GM18873 (cell line): ENCODE measurements around the gene WDR86.

Experiments
- ATAC-seq: cut with Tn5 transposase; IDR thresholded peaks from one replicate; pipeline ENCODE4 v1.9.1; 2021; ENCODE audit warnings: mild to moderate bottlenecking, moderate library complexity, moderate number of reproducible peaks; ENCODE audit not compliant: unreplicated experiment, low FRiP score

Gene WDR86

DNA sequence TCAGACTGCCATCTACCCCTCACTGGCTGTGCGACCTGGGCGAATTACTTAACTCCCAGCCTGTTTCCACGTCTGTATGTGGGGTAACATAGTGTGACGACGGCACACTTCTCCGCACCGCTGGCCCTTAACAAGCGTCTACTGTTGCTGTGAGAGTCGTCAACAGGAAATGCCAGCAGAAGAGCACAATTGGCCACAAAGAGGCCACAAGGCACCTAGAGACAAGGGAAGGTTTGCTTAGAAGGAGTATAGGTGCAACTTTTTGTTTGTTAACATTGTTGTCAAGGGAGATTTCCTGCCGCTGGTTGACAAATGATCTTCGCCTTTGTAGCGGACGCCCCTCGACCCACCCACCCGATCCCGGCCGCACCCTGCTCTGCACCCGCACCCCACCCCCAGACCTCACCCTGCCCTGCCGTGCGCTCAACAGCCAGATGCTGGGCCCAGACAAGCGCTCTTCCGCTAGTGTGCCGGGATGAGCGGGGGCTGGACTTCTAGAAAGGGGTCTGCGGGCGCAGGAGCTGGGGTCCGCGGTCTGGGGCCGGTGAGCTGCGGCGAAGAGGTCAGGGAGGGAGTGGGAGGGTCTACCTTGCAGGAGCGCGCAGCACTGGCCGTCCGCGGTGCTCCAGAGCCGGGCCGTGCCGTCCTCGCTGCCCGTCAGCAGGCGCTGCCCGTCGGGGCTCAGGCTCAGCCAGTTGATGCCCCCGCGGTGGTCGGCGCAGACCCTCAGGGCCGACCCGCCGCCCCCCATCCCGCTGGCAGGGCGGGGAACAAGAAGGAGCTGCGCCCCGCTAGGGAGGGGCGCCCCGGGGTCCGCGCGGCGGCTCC lies 785 bp downstream of the WDR86 start:
- no peak for ATAC-seq

DNA sequence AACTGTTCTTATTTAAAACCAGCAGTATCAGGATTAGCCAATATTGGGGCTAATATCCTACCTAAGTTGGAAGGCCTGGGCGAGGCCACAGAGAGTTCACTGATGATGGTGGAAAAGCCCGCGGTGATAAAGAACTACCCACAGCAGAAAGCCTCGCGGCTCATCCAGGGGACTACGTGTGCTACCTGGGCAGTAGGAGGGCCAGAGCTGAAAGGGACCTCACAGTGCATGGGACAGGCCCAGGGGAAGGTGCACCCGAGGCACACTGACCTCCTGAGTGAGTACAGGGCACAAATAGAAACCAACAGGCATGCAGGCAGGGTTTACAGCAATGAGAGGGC lies 1.4 kb downstream of the WDR86 start:
- ATAC-seq = no peak

DNA sequence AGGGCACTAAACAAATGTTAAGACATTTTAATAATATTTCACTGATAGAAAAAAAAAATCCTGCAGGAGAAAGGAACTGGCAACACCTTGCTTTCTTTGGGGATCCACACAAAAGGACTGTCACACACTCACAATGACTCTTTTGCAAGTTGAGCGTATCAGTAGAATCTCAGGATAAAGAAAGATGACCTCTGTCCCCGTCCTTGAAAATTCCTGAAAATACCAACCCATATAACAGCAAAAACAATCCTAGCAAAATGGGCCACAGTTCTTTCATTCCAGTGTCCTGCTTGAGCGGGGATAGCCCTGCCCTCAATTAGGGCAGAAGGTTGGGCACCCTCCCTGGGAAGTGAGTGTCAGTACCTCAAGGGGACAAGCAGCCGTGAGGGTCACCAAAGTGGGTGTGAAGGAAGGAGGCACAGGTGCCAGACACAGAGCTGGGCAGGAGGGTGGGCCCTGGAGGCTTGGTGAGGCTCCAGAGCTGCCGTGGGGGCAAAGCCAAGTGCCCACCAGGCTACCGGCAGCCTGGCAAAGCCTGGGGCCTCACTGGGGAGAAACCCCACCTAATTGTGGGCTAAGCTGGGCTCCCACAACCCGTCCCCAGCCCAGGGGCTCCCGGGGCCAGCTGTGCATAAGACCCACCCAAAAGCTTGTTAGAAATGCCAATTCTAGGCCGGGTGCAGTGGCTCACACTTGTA lies 2.8 kb downstream of the WDR86 start:
- no peak for ATAC-seq

DNA sequence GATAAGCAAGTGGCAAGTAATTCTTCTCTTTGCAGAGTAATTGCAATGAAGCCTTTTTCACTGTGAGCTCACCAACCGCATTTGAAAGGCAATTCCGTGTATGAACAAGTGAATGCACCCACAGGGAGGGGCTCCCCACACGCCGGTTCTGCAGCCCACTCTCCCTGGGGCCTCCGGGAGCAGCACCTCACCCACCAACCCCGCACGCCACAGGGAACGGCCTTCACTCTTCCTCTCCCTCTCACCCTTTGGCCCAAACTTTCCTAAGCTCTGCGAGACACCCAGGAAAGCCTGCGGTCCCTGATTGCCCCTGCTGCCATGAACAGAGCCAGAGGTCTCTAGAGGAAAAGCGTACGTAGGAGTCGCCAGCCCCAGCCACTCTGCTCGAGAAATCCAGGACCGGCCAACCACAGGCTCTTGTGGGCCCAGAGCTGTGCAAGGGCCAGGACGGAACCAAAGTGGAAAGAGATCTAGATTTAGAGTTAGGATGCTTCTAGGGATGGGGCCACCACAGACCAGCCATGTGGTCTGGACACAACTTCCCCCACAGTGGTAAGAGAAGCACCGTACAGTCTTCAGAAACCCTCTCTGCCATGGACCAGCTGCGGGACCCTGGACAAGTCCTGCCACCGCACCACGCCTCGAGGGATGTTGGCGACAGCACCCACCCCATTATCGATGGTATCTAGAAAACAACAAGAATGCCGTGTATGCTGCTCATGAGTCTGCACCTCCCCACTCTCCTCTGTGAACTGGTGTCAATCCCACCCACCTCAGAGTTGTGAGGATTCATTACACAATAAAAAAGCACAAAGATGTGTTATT lies 3.6 kb downstream of the WDR86 start:
- no peak for ATAC-seq

DNA sequence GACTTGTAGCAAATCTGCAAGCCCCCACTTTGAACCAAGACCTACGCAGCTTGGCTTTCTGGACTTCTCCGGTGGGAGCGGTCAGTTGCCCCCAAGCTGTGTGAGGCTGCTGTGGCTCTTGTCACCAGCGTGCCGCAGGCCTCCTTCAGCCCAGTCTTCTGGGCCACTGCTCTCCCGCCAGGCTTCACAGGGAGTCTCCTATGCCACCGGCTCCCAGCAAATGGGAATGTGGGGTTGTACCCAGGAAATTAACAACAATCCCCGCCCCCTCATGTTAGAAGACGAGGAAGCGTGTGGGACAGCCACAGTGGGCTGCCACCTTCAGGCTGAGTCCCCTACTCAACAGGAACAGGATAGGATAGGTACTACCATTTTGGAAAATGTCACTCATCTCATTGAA lies 4.2 kb downstream of the WDR86 start:
- ATAC-seq = no peak

DNA sequence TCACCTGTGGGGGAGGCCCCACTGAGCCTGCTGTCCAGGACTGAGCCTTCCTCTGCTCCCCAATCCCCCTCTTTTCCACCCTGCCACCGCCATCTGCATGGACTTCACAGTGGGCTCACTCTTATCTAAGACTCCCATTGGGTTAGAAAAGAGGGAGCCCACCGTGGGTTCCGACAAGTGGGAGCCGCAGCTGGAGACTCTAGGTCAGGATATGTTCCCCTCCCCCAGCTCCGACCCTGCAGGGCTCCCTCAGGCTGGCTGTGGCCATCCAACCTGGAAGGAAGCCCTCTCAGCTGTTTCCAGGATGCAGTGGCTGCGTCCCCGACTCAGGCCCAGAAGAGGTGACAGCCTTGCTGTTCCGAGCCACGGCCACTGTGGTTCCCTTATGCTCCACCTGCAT lies 4.8 kb downstream of the WDR86 start:
- ATAC-seq = no peak

DNA sequence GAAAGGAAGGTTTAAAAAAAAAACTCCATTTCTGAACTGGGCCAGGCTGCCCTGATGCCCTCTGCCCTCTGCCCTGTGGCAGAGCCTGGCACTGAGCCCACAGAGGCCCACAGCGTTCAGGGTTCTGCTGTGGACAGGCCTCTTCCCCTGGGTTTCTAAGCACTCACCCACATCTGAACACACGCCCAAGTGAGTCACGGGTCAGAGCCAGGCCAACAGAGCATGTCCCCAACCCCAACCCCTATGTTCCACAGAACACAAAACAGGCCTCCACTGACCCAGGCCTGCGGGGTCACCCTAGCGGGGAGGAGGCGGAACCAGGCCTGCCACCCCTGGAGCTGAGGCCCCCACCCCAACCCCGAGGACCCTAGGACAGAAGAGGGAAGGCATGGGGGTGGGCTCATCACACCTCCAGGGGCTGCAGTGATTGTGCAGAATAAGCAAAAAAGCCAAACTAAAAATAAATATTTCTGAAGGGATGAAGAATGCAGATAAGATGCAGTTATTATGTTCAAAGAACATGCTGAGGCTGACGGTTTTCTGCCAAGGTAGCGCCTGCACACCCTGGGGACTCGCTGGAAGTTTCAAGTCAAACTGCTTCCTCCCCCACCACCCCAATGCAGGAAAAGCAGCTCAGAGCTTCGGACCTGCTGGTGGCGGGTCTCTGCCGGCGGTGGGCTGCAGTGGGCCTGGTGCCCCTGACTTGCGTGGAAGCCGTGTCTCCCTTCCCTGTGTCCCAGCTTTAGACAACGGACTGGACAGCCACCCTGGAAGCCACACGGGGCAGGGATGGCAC lies 5.4 kb downstream of the WDR86 start:
- no peak for ATAC-seq

DNA sequence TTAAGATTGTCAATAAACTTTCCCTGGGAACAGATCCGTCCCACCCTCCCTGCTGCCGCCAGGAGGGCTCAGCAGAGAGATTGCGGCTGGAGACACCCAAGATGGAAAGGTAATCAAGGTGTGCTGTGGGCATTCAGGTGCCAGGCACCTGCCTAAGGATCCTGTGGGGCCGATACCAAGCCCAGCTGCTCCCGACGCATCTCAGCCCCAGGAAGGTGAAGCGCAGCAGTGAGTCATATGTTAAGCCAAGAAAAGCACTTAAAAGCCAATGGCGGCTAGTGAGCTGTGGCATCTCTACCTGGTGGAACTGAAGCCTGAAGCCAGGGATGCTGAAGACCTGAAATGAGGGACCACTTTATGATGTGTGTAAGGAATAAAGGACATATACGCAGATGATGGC lies 6.1 kb downstream of the WDR86 start:
- ATAC-seq = no peak

DNA sequence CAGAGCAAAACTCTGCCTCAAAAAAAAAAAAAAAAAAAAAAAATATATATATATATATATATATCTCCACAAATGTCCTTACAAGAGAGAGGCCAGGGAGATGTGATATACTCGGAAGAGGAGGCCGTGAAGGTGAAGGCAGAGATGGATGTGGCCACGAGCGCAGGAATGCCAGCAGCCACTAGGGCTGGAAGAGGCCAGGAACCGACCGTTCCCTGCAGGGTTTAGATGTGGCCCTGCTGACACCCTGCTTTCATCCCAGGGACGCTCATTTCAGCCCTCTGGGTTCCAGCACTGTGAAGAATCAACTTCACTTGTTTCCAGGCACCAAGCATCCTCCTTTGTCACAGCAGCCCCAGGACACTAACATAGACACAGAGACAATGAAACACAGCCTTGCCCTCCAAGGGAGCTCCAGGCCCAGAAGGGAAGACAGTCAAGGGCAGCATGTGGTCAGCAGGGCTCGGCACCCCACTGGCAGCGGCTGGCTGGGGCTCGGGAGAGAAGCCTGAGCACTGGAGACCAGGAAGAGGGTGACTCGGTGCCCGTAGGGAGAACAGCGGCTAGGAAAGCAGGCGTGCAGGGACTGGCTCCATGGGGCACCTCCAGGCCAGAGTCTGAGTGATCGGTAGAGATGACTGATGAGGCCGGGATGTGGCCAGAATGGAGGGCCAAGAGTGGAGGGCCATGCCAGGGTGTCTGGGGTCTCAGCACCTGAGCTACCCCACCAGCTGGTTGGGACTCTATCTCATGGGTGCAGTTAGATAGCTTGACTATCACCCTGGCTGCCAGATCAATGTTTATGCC lies 7.6 kb downstream of the WDR86 start:
- no peak for ATAC-seq

DNA sequence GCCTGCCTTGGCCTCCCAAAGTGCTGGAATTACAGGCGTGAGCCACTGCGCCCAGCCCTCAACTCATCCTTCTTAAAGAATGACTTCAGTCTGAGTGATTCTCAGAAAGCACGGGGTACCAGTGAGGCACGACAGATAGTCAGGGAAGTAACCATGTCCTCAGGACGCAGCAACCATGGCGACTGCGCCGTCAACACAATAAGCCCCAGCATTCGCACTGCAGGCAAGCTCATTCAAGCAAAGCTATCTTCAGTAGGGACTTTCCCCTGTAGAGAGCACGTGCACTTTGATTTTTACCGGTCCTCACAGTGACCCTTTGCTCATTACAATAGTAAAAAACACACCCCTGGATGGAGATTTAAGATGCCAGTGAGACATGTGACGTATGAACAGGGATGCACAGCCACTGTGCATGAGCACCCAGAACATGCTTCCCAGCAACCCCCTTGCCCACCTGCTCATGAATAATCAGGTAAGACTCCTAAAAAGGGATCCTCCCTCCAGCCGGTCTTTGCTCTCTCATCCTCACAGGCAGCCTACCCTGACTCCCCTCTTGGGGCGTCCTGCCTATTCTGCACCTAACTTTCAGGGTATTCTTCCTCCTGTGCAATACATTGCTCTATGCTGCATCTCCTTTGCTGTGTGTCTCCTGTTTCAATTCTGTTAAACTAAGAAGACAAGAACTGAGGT lies 9.1 kb downstream of the WDR86 start:
- peak; percentile 59 for ATAC-seq

DNA sequence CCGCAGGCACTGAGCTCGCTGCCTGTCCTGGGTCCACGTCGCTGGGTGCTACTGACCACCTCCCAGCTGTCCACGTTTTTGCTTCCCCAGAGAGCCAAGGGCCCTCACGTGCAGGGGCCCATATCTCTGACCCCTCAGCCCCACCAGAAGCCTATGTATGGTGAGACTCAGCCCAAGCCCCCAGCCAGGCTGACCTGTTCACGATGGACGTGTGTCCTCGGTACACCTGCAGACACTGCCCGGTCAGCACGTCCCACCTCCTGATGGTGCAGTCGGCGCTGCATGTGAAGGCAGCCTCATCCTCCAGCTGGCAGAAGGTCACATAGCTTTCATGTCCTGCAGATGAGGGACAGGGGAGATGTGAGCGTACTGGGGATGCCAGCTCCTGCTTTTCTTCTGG lies 9.9 kb downstream of the WDR86 start:
- no peak for ATAC-seq

DNA sequence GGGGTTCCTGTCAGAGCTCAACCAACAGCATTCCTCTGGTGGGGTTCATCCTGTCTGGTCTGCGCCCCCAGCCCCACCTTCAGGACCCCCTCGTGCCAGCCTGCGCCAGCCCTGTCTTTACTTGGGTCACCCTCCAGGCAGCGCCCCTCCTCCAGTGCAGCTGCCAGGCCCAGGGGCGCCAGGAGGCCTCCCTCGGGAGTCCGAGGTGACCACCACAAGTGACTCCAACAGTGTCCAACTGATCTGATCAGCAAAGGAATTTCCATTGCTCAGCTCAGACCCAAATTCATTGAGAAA lies 10.6 kb downstream of the WDR86 start:
- ATAC-seq = no peak

DNA sequence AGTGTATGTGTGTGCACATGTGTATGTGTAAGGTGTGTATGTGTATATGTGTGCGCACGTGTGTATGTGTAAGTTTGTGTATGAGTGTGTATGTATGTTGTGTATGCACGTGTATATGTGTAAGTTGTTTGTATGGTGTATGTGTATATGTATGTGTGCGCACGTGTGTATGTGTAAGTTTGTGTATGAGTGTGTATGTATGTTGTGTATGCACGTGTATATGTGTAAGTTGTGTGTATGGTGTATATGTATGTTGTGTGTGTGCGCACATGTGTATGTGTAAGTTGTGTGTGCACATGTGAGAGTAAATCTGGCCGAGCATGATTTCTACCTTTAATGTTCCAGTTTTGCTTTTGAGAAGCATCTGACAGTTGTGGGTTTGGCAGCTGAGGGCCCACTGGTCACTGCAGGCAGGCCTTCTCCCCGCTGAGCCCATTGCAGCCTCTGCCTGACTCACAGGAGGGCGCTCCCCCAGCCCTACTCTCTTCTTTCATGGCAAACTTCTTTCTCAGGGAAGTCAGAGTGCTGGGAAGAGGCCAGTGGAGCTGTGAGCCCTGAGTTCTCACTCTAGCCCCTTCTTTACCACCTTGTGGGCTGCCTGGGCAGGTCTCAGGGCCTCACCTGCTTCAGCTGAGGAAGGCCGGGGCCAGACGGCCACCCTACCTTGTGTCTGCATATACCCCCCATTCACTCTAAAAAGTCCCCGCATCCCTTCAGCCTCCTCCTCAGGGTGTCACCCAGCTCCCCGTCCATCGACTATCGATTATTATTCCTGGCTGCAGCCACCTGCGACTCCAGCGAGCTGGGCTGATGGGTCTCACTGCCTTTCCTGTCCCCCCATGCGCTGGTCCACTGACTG lies 11.2 kb downstream of the WDR86 start:
- no peak for ATAC-seq

DNA sequence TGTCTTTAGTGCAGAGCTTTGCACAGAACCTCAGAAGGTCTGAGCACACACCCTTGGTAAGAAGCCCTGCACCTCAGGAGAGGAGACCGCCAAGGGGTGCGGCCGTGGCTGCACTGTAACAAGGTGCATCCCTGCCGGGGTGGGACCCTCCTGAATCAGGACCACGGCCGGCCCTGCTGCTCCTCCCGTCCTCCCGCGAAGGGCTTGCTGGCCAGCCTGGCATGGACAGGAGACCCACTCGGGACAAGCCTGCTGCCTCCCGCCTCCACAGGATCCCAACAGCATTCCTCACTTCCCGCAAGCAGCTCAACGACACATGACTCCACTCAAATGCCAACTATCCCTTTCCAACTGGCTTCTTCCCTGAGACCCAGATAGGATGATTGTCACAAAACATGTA lies 12.8 kb downstream of the WDR86 start:
- no peak for ATAC-seq

DNA sequence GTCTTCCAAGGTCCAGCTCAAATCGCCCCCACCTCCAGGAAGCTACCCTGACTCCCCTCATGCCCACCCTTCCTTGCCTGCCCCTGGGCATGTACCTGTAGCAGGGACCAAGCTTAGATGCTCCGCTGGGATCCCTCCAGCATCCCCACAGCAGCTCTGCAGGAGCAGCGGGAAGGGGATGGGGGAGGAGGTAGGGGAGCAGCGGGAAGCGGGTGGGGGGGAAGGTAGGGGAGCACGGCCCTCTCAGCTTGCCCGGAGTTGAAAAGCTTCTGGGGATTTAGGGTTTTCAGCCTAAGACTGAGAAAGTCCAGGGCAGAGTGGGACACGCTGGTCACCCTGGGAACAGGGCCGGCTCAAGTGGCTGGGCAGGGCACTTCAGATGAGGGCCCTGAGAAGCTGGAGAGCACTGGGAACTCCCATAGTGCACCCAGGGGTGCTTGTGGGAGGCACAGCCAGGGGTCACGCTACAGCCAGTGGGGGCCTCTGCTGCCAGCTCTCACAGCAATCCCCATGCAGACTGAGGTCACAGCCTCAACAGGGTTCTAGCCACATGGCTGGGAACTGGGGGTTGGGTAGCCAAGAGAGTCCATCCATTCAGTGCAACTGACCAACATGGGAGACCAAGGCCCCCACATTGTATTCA lies 13.4 kb downstream of the WDR86 start:
- no peak for ATAC-seq

DNA sequence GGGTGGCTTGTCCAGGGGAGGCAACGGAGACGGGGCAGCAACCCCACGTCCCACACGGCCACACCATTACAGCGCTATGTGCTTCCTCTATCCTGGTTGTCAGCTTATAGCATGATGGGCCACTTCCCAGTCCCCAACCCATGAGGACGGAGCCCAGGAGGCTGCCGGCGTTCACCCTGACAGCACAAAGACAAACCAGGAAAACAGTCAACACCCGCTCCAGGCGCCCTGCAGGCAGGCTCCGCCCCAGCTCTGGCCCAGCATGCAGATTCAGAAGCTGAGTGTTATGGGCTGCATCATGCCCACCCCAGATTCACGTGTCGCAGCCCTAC lies 14.8 kb downstream of the WDR86 start:
- ATAC-seq = no peak

DNA sequence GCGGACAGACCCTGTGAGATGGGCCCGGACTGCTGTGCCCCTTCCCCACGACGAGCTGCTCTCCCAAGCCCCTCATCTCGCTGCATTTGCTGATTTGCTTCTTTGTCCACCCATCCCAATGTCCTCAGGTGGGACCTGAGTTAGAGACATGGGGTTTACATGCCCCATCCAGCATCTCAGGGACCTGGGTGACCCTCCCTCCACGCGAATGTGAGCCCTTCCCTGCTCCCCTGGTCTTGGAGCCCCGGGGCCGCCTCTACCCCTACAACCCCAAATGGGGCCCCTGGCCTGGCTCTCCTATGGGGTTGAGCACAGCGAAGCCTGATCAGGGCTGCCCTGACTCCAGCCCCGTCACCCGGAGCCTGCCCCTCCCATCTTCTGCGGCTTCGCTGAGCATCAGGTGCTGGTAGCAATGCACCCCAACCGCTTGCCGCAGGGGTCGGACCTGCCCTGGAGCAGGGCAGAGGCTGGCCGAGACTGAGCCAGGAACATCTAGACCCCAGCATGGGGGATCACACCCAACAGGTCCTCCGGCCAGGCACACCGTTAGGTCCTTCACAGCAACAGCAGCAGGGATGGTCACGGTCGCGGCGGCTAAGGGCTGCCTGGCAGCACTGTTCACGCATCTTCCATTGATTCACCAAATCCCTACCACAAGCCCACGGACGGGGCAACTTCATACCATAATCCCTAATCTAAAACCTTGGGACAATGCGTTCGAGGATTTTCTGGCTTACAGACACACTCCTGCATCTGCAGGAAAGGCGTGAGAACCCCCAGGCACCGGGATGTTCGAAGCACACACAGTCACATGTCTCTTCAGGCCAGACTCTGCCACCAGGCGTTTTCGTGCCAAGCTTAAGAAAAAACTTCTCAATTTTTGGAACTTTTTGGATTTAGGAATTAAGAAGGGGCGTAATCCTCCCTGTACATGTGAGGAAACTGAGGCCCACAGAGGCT lies 15.5 kb downstream of the WDR86 start:
- no peak for ATAC-seq
